Activated CD8-positive, alpha-beta memory T cell treated with anti-CD3 and anti-CD28 coated beads, Interleukin-2, amount 50 U/mL, for 4 hours (primary cell): Measurements from ENCODE around the gene CWC15.
"Not testable (repeated sequence)": the region's sequence is repeated elsewhere in the genome, so short reads cannot be mapped to it uniquely, and the experiment has no call there.

Experiments used
- DNase-seq: peaks from one replicate; pipeline ENCODE4 v3.0.0-alpha.2; 2020

The CWC15 gene

DNA sequence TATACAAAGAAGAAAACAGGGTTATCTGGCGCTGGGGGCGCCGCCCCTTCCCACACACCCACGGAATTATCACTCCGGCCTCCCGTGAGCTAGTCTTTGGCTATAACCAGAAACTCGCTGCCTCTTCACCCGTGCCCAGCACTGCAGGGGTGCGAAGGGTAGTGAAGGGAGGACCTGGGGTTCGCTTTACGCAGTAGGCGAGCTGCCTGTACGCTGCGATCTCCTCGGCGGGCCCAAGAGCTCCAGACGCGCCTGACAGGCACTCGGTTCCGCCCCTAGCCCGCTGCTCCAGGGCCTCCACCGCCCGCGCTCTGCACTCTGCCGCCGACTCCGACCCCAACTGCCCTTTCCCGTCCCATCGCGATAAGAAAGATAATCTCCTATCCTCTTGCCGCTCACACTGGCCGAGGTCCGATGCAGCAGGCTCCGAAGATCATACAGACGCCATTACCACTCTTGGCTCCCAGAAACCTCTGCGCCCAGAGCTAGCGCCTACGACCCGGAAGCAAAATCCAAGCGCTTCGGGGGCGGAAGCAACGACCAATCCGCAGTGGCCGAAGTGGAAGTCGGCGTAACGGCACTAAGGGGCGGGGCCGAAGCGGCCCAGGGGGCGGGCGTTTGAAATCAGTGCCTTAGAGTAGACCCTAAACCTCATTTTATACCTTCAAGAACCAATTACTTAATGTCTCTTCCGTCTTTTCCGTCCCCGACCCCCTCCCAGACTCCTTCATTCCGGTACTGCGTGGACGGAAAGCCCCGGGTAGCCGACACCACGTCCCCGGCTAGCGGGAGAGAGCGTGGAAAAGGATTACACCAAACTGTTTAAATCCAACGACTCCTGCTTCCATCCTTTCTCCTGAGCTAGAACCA is at the start of gene CWC15, which contains the start of gene KDM4D:
Gene CWC15, minus strand, starts transcription at position 458 of the 870 bp plus-strand sequence. CDS start 1,371 bp downstream, outside the sequence.
Gene KDM4D, plus strand, starts transcription at position 611 of the 870 bp plus-strand sequence. CDS start 23,664 bp downstream, outside the sequence.
- DNase-seq, result peak; percentile 95

DNA sequence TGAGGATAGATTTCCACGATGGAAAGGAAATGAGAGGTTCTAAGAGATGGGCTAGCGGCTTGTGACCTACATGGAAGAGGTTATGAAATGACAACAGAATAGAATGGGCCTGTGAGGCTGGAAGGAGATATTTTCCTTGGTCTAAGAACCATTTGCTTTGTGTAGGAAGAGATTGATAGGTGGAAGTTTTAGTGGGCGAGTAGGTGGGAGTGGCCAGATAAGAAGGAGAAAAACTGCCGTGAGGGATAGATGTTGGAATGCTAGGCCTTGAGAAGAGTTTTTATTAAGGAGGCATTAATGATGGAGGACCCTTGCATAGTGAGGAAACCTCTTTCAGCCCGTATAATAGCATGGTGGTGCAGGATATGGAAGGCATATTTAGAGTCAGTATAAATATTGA is 48.1 kb upstream of the CWC15 start:
- DNase-seq, result not testable (repeated sequence)

DNA sequence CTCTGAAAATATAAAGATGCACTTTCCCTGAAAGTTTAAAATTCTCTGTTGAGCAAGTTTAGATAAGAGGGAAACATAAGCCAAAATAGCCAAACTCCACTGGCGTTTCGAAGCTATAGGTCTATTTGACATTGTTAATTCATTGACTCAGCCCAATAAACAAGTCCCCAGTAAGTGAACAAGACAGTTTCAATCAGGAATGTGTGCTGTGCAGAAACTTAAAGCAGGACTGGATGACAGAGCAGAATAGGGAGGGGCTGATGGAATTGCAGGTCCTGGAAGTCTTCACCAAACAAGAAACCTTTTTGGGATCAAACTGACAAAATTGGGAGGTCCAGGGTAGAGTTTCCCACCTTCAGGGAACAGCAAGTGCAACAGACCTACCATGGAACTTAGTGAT is 42.8 kb upstream of the CWC15 start:
- DNase-seq, result no peak

DNA sequence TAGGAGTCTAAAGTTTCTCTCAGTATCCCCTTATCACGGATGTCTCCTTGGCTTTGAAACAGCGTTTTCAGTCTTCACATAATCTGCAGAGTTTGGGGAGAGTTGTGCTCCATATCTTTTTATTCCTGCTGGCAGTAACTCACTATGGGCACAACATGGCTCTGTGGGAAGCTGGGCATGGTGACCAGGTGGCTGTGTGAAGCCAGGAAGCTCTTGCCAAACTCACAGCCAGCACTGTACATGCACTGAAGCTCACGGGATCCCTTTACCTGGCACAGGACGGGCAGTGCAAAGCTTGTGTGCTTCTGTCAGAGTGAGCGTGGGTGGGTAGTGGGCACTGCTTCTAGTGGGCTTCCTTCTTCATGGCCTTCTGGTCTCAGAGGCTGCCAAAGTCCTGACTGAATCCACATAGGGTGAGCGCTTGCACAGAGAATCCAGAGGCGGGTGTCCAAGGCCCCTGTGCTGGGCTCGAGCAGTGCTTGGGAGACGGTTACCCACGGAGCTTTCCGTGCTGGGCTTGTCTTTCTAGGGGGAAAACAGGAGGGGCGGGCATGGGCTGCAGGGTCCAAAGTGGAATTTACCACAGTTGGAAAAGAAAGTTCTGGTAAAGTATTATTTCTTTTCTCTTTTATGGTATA is 40.9 kb upstream of the CWC15 start:
- no peak for DNase-seq

DNA sequence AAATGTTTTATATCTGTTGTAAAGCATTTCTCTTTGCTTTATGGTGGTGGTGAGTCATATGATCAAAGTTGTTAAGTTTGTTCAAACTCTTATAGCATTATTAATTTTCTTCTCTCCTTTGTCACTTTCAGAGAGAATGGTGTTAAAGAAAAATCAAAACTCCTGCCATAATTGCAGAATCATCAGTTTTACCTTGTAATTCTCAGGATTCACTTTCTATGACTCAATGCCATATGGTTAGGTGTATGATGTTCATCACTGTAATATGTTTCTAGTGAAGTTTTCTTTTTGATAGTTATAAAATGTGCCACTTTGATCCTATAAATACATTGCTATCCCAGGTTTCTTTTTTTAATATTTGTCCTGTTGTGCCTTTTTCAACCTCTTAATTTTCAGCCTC is 38.0 kb upstream of the CWC15 start:
- no peak for DNase-seq

DNA sequence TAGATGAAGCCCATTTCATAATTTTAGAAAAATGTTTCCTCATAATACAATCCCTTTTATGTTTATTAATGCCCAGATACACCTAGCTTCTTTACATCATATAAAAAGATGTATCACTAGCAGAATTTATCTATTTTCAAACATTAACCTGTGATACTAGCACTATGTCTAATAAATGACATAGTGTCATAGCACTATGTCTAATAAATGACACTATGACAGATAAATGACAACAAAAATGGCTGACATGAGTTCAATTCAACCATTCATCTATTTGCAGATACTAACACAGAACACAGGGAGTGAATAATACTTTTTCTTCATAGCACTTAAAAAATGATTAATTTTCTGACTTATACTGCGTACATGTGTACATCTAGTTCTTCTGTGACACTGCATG is 32.3 kb upstream of the CWC15 start:
- DNase-seq, result no peak

DNA sequence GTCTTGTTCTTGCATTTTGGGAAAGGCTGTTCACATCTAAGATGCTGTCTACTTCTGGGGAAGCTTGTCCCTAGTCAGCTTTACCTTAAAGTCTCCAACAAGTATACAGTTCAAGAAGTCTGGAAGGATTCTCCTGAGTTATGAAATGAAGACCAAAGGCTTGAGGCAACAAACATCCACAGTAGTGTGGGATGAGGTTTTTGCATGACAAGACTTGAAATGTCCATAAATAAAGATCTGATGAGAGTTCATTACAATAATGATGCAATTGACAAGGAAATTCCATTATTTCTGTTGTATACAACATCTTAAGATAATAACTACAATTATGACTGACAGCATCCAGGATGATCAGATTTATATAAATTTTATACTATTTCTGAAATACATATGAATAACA is 30.4 kb upstream of the CWC15 start:
- DNase-seq, result no peak

DNA sequence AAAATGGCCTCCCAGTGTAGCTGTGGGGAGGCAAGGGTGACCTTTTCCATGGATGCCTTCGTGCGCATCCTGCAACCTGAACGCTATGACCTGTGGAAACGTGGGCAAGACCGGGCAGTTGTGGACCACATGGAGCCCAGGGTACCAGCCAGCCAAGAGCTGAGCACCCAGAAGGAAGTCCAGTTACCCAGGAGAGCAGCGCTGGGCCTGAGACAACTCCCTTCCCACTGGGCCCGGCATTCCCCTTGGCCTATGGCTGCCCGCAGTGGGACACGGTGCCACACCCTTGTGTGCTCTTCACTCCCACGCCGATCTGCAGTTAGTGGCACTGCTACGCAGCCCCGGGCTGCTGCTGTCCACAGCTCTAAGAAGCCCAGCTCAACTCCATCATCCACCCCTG is 24.9 kb upstream of the CWC15 start:
- no peak for DNase-seq

DNA sequence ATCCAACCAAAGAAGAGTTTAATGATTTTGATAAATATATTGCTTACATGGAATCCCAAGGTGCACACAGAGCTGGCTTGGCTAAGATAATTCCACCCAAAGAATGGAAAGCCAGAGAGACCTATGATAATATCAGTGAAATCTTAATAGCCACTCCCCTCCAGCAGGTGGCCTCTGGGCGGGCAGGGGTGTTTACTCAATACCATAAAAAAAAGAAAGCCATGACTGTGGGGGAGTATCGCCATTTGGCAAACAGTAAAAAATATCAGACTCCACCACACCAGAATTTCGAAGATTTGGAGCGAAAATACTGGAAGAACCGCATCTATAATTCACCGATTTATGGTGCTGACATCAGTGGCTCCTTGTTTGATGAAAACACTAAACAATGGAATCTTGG is 24.1 kb upstream of the CWC15 start:
- no peak for DNase-seq

DNA sequence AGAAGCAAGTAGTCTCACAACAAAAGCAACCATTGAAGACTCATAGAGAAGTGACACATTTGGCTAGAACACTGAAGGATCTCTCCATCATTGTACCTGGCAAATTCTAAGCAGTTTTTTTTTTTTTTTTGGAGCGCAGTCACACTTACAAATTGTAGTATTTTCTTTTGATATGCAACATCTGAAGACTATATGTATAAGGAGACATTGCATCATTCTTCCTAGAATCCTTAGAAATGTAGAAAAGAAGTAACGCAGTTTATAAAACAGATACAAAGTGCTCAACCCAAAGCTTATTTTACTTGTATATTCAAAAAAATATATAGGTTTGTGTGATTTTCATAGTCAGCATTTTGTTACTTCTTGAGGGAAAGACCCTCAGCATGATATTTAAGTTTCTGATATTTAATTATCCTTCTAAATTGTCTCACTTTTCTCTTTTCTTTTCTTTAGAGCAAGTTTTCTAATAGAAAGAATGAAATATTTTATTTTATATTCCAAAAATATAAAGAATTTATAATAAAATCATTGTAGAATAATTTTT is 20.1 kb upstream of the CWC15 start:
- no peak for DNase-seq

DNA sequence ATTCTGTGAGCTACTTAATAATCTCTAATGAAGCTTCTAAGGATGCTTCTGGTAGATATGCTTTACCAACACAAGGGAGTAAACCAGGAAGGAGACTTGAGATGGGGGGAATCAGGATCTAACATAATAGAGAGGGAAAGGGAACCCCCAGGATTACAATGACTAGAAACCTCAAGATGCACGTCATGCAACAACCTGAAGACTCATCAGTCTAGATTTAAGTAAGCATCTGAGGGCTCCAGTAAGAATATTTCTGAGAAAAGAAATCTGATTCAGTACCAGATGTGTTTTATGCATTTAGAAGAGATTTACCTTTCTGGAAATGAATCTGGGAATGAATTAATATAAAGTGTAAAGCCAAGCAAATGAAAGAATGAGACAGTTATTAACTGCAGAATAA is 15.4 kb upstream of the CWC15 start:
- DNase-seq, result no peak

DNA sequence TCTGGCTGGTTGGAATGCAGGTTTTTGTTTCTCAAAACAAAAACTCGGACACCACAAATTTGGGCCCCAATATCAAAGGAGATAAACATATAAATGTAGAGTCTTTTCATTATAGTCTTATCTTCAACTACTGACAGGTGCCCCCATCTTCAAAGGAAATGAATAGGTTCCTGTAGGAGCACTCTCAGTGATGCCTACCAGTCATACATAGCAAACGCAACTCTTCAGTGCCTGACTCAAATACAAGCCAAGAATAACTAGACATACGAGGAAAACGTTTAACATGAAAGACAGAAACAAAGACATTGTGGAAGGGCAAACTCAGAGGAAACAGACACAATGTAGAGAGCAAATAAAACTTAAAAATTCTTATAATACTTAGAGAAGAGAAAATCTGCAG is 14.0 kb upstream of the CWC15 start:
- no peak for DNase-seq

DNA sequence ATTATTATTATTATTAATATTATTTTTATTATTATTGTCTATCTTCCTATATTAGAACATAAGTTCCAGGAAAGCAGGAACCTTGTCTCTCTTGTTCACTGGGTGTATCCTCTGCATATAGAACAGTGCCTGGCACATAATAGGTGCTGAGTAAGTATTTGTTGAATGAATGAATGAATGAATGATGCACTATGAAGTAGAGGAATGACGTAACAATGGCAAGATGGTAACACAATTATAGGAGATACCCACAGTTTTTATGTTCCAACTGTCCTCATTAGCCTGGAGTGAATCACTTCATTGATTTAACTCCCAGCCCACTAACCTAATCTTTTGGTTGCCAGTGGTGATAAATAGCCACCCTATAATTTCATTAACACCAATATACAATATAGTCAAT is 2.2 kb upstream of the CWC15 start:
- DNase-seq, result no peak

DNA sequence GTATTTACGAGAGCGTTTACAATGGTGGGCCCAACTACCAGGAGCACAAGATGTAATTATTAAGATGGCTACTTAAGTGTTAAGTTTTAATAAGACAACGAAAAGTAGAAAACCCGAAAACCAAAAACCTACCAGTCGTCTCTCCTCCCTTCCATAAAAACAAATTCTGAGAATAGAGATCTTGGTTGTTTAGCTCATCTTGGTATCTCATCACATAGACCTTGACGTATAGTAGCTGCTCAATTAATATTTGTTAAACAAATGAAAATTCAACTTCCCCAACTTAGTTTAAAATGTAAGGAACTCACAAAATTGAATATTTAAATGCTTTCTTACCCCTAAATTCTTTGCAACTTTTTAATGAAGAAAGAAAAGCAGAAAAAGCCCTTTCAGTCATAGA is 822 bp upstream of the CWC15 start:
- no peak for DNase-seq

DNA sequence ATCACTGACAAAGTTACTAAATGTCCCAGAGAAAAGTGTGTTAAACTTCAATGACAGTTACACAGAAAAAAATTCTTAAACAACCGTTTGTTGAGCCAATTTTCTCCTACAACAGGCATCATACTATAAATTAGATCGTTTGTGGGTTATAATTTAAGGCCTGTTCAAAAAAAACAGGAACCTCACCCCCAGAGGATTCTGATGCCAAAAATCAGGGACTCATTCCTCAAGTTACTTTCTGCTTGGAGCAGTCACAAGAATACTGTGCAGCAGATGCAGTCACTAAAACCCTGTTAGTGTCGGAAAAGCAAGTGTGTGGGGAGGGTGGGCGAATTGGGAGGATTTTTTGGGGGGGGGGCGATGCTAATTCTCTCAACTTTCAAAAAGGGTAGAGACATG is 657 bp downstream of the CWC15 start:
- DNase-seq, result no peak

DNA sequence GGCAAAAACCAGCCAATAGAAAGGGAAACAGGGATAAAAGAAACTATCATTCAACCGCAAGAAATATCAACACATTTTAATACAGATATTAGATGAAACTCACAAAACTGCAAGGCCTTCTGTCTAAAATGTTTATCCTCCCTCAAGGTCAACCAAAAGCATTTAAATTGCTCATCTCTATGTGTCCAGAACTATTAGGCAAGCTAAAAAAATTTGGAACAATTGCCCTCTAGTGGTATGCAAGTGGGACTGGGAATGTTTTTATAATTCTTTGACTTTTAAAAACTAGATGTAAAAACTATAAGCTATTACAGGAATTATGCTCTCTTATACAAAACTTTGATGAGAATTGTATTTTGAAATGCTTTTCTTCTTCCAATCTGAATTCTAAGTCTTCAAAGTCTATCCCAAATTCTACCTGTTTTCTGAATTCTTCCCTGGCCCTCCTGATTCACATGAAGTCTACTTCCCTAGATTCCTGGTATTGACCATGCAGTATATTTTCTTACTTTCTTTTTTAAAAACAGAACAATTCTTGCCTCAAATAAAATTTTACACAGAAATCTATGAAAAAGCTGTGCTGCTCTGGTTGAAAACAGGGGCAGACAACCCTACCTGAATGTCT is 4.9 kb downstream of the CWC15 start:
- DNase-seq, result no peak

DNA sequence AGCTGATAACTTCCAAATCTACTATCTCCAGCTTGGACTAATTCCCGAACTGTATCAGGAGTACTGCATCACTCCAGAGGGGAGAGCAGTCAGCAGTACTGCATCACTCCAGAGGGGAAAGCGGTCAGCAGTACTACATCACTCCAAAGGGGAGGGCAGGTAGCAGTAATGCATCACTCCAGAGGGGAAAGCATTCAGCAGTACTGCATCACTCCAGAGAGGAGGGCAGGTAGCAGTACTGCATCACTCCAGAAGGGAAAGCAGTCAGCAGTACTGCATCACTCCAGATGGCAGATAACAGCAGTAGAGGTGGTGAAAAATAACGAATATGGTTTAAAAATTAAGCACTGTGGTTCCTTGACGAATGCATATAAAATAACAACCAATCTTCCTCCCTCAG is 8.4 kb downstream of the CWC15 start:
- DNase-seq, result no peak

DNA sequence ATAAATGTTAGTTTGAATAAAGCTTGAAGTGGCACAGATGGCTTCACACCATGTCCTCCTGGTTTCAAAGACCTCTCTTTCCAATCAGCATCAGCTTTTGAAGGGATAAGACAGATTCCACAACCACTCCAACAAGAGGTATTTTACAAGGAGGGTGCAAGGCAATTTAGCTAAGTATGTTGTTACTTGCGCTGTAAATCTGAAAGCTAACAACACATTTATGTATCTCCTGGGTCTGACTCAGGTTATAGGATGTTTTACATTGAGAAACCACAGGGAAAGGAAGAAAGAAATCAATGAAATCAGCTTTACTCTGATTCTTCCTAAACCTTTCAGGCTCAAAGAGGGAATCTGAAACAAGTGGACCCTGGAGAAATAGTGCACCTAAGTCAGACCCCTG is 12.1 kb downstream of the CWC15 start:
- DNase-seq, result no peak

DNA sequence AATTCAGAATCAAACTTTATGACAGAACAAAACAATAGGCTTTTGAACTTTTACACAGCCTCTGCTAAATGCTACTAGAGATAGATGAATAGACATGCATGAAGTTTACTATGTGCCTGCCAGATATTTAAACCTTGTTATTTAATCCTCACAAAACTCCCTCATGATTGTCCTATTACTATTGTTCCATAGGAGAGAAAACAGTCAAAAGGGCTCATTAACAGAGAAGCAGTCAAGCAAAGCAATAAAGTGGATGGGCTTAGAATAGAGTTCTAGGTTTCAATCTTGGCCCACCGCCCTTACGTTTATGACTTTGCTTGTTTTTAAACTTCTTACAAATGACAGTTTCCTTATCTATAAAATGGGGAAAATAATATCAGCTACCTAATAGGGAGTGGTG is 12.9 kb downstream of the CWC15 start:
- DNase-seq, result no peak

DNA sequence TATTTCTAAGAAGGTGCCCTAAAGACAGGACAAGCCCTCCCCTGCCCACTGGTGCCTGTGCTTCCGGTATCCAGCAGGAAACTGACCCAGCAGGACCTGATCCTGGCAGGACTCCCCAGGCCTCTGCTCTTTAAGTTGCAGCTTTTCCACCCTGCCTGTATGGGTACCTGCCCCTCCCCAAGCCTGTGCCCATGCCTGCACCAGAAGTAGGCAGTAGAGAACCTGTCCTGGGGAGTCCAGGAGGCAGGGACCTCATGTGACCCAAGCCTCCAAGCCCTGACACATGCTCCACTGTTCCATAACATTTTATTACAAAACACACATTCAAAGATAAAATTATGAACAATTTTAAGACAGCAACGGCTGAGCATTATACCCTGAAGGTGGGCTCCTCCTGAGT is 14.2 kb downstream of the CWC15 start:
- no peak for DNase-seq

DNA sequence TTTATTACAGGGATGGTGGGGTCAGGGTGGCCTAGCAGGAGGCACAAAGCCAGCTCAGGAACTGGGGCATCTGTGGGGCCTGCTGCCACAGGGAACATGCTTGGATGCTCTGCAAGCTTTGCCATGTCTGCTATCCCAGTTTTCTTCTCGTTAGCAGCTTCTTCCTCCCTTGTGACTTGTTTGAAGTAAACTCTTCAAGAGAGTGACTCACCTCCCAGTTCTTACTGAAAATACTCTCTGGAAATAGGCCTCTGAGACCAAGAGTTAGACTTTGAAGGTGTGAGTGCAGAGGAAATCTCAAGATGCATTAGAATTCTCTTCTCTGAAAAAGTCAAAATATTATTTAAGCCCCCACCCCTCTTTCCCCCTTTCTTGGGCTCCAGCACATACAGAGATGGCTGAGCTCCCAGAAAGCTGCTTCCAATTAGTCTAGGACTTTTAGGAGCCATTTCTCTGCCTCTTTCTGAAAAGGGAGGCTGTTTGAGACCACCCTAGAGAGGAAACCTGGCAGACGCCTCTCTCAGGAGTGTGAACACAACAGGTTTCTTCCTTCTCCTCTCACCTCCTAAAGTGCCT is 15.1 kb downstream of the CWC15 start:
- DNase-seq, result no peak

DNA sequence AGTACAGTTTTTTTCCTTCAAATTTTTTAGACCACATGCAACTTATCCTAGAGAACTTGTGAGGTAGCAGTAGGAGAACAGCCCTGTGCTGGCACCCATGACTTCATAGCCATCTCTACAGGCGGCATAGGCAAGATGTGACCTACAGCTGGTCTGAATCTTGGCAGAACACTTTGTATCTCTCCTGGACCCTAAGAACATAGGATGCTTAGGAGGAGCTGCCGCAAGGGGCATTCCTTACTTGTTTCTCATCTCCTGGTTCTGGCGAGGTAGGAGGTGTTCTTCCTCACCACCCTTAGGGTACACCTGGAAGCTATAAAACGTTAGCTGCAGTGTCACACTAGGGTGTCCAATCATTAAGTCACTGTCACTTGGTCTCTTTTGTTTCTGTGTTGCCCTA is 16.4 kb downstream of the CWC15 start:
- no peak for DNase-seq

DNA sequence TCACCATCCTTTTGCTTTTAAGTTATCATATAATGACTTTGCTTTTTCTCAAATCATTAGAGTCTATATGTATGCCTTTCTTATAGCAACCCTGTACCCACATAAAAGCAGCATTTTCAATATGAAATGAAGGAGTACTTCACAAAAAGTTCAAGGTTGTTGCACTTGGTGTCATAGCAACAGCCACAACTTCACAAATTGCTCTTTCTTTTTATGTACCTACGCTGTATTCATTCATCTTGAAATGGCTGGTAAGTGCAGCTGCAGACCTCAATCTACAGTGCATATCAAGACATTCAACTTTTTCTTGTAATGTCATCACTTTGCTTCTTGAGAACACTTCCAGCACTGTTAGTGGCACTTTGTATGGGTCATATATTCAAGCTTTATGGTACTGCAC is 18.6 kb downstream of the CWC15 start:
- no peak for DNase-seq
